Lower lobe of right lung (tissue), 2 donors: ENCODE results near the gene RAB18. TPM values are rescaled to one million over a fixed set of nuclear protein-coding genes. Genes with fewer than 3 reads are reported as not detected.
"Not testable (repeated sequence)": the region's sequence is repeated elsewhere in the genome, so short reads cannot be mapped to it uniquely, and the experiment has no call there.

ENCODE experiments used
- ATAC-seq, 2 donors: fragments of 200-7000 bp; cut with Tn5 transposase; one replicate each; pipeline ENCODE4 v1.9.1; 2020 to 2022; ENCODE audit warnings: mild to moderate bottlenecking in 2 of 2, moderate library complexity in 2 of 2
- DNase-seq: peaks from one replicate; pipeline ENCODE4 v3.0.0-alpha.2; 2020
- H3K27ac ChIP-seq: fragments of 200-600 bp; one replicate; pipeline ENCODE4 v1.8.0; 2022
- H3K27me3 ChIP-seq: fragments of 200-600 bp; one replicate; pipeline ENCODE4 v1.8.0; 2022; ENCODE audit warnings: low read depth
- H3K36me3 ChIP-seq: fragments of 200-600 bp; one replicate; pipeline ENCODE4 v1.8.0; 2022; ENCODE audit warnings: mild to moderate bottlenecking
- H3K4me1 ChIP-seq: fragments of 200-600 bp; one replicate; pipeline ENCODE4 v1.8.0; 2022
- H3K4me3 ChIP-seq: fragments of 200-600 bp; one replicate; pipeline ENCODE4 v1.8.0; 2022; ENCODE audit warnings: mild to moderate bottlenecking
- H3K9me3 ChIP-seq: fragments of 200-600 bp; one replicate; pipeline ENCODE4 v1.8.0; 2022
- CTCF ChIP-seq: fragments of 200-600 bp; IDR thresholded peaks from one replicate; pipeline ENCODE4 v1.8.0; 2022; ENCODE audit warnings: antibody characterized with exemption, mild to moderate bottlenecking
- intact Hi-C: fragments of 100-400 bp; cut with DNase I; formaldehyde crosslinking; loops from one replicate; pipeline ENCODE4 v1.11.0; 2022
- total RNA-seq: library from RNA; stranded (reverse); fragmentation: NEBNext Ultra II Directional; extraction: Animal tissue kit (Norgen Biotek cat#: 25700); gene quantifications from one replicate; pipeline ENCODE4 v1.2.1, GENCODE V29; 2021
- donor health status: DM: no; HTN: yes; CAD: no; lungs with severe emphysema.

RAB18 gene
- total RNA-seq, 1 donor from 2014 or later, result 97.2 TPM

DNA sequence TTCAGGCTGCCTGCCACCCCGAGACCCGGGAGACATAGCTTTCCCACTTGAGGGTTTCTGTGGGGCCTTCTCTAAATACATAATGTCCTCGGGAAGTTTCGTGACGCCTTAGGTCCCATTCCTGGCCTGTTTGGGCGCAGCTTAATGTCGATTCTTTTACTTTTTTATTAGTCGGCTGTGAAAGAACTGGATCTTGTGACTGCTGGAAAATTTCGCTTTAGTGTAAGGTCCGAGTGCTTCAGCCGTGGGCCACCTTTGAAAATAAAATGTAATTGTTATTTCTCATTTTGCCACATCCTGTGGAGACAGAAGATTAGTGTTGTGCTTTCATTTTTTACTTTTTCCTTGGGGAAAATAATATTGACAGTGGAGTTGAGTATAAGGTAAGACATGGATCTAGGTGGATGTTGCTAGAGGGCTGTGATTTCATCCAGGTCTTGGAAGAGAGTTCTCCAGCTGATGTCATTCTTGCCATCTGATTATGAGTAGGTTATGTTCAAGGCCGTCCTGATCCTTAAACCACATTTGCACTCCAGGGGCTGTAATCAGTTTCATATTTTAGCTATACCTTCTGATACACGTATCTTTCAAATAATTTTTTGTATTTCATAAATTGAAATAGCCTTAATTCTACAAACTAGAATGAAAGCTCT is 830 bp downstream of the RAB18 start:
- Histone ChIP-seq H3K27ac (peak overlapping the region; percentile 93), H3K4me3 (peak overlapping the region; percentile 86), H3K9me3 (no peaks in the 10 kb centered on the region), H3K4me1 (peaks cover 33% of the 10 kb centered on the region), H3K27me3 (no peaks in the 10 kb centered on the region), H3K36me3 (no peaks in the 10 kb centered on the region)
- intact Hi-C loops, result no loop called here
- no peak for DNase-seq
- no peak for ATAC-seq
- TF ChIP-seq CTCF, result no peak

DNA sequence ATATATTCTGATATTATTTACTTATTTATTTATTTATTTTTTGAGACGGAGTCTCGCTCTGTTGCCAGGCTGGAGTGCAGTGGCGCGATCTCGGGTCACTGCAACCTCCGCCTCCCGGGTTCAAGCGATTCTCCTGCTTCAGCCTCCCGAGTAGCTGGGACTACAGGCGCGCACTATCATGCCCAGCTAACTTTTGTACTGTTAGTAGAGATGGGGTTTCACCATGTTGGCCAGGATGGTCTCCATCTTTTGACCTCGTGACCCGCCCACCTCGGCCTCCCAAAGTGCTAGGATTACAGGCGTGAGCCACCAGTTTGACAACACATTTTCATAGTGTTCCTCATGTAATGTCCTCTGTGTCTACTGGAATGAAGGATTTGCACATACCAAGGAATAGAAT is 1.4 kb downstream of the RAB18 start:
- H3K9me3 ChIP-seq, intact Hi-C loops, DNase-seq, H3K27ac ChIP-seq, ATAC-seq, H3K36me3 ChIP-seq, H3K27me3 ChIP-seq: not testable (repeated sequence)
- H3K4me3 ChIP-seq, result peak overlapping the region; percentile 86
- peaks cover 34% of the 10 kb centered on the region for H3K4me1 ChIP-seq

DNA sequence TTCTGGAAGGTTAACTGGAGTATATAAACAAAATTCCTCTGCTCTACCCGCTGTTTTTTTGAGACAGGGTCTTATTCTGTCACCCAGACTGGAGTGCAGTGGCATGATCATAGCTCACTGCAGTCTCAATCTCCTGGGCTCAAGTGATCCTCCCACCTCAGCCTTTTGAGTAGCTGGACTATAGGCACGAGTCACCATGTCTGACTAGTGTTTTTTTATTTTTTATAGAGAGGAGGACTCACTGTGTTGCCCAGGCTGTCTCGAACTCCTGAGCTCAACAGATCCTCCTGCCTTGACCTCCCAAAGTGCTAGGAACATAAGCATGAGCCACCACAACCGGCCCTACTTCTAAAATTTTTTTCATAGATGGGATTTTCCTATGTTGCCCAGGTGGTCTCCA is 2.2 kb downstream of the RAB18 start:
- peaks cover 34% of the 10 kb centered on the region for H3K4me1 ChIP-seq
- H3K27ac ChIP-seq, result no peak overlapping the region
- H3K36me3 ChIP-seq, result peaks cover 10% of the 10 kb centered on the region
- H3K9me3 ChIP-seq, result no peaks in the 10 kb centered on the region
- no peaks in the 10 kb centered on the region for H3K27me3 ChIP-seq
- H3K4me3 ChIP-seq, result no peak overlapping the region
- DNase-seq (no peak), ATAC-seq (no peak)
- no peak for TF ChIP-seq CTCF
- intact Hi-C loops, result no loop called here

DNA sequence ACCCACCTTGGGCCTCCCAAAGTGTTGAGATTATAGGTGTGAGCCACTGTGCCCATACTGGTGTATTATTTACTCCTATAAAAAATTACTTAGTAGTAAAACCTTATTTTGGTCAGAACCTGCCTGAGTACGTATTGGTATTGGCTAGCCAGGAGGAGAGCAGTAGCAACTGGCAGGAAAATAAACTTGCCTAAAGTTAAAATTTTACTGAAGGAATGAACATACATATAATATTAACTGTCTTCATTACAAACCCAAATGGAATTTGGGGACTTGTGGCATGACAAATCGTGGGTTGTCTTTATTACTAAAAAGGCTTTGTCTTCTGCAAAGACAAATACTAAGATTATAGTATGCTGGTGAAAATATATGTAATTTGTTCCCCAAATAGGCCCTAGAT is 8.4 kb downstream of the RAB18 start:
- no peak for ATAC-seq
- Histone ChIP-seq H3K36me3 (peaks cover 41% of the 10 kb centered on the region), H3K27ac (no peak overlapping the region), H3K4me3 (no peak overlapping the region), H3K4me1 (peaks cover 15% of the 10 kb centered on the region), H3K9me3 (no peaks in the 10 kb centered on the region), H3K27me3 (no peaks in the 10 kb centered on the region)
- no peak for DNase-seq
- intact Hi-C loops, result no loop called here
- TF ChIP-seq CTCF, result no peak

DNA sequence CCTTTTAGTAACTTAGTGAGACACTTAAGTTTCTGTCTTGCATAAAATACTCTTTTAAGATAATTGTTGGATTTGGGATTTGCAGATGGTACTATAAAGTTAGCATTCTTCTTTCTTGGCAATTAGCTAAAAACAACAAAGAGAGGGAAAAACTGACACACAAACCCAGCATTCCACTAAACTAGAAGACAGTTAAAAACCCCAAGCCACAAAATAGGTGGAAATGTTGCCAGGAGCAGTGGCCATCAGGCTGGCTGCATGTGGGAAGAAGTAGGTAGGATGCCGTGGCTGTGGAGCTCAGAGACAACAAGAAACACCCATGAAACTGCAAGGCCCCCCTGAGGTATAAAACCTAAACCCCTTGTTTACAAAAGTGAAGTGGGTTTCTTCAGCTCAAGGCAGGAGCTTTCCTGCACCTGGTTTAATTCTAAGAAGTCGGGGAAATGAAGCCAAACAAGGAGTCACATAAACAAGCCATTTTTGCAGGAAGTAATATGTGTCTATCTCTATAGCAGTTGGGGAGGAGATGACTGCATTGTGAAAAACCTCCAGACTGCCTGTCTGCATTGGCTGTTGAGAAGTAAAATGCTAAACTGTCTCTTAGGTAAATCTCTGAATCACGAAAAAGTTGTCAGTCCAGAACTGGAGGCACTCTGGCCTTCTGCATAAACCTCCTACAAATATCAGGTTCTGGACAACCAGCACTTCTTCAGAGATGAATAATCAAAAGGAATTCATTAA is 9.5 kb downstream of the RAB18 start:
- Histone ChIP-seq H3K9me3 (no peaks in the 10 kb centered on the region), H3K4me1 (peaks cover 14% of the 10 kb centered on the region), H3K27me3 (no peaks in the 10 kb centered on the region), H3K27ac (no peak overlapping the region), H3K4me3 (no peak overlapping the region), H3K36me3 (peaks cover 41% of the 10 kb centered on the region)
- ATAC-seq, result no peak
- no peak for DNase-seq
- intact Hi-C loops, result no loop called here
- TF ChIP-seq CTCF, result no peak

DNA sequence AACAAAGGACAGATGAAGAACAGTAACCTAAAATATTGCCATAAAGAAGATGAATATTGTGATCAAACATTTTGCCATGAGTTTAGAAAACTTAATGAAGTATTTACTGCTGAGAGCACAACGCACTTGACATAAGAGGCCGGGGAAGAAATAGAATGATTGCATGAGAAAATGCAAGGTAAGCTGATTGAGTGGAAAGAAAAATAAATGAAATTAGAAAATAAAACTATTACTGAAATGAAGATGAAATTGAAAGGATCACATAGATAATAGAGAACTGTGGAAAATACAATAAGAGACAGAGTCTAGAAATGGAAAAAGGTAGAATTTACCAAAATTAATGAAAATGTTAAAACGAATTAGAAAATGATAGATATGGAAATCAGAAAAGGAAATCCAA is 10.1 kb downstream of the RAB18 start:
- H3K27me3 ChIP-seq, result no peaks in the 10 kb centered on the region
- H3K4me3 ChIP-seq, result no peak overlapping the region
- no peak for ATAC-seq
- TF ChIP-seq CTCF, result no peak
- intact Hi-C loops, result no loop called here
- no peak for DNase-seq
- no peak overlapping the region for H3K27ac ChIP-seq
- no peaks in the 10 kb centered on the region for H3K9me3 ChIP-seq
- H3K4me1 ChIP-seq, result peaks cover 14% of the 10 kb centered on the region
- peaks cover 41% of the 10 kb centered on the region for H3K36me3 ChIP-seq
